ENCODE measurements around the gene MATR3.

The MATR3 gene

DNA sequence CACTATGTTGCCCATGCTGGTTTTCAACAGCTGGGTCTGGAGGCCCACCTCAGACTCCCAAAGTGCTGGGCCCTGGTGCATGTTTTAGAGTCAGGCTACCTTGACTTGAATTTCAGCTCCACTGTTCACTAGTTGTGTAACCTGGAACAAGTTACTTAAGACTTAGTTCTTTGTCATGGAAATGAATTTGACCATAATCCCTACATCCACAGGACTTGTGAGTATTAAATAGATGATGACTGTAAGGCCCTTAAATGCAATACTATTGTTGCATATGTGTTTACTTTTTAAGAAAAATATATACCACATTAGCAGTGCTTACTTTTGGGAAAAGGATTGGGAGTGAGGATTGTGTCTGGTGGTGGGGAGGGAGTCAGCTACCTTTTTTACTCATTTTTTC lies 64.5 kb downstream of the MATR3 start:
- no peak for TF ChIP-seq EZH2phosphoT487 (conservative IDR thresholded peaks at IDR 0.05; ENCODE audit: low read length)
- TF ChIP-seq, protein P1, sequence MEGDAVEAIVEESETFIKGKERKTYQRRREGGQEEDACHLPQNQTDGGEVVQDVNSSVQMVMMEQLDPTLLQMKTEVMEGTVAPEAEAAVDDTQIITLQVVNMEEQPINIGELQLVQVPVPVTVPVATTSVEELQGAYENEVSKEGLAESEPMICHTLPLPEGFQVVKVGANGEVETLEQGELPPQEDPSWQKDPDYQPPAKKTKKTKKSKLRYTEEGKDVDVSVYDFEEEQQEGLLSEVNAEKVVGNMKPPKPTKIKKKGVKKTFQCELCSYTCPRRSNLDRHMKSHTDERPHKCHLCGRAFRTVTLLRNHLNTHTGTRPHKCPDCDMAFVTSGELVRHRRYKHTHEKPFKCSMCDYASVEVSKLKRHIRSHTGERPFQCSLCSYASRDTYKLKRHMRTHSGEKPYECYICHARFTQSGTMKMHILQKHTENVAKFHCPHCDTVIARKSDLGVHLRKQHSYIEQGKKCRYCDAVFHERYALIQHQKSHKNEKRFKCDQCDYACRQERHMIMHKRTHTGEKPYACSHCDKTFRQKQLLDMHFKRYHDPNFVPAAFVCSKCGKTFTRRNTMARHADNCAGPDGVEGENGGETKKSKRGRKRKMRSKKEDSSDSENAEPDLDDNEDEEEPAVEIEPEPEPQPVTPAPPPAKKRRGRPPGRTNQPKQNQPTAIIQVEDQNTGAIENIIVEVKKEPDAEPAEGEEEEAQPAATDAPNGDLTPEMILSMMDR (IDR thresholded peaks at IDR 0.05; ENCODE audit: insufficient read depth, low read length, poor library complexity, severe bottlenecking): no peak
- Histone ChIP-seq H4K20me1 (ENCODE audit: low read depth, low read length) (0 out of 2 replicates have a peak, but pooled peaks cover 4% of the 10 kb centered on the region), H3K36me3 (ENCODE audit: low read length) (no peaks in the 10 kb centered on the region)

DNA sequence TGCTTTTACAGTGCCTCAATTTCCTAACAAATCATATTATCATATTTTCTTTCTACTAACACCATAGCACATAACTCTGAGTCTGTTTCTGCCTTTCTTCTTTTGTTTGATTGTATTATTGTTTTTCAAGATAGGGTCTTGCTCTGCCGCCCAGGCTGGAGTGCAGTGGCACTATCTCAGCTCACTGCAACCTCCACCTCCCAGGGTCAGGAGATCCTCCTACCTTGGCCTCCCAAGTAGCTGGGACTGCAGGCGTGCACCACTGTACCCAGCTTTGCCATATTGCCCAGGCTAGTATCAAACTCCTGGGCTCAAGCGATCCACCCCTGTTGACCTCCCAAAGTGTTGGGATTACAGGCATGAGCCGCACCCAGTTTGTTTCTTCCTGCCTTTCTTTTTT lies 66.8 kb downstream of the MATR3 start:
- Histone ChIP-seq H3K79me2 (ENCODE audit: insufficient read depth, low read length) (peaks cover 64% of the 10 kb centered on the region), H3K9me3 (ENCODE audit: insufficient read depth, low read length) (no peaks in the 10 kb centered on the region)

More for the DNA sequence above, 64.5 kb downstream of the MATR3 start:
- no peaks in the 10 kb centered on the region for H3K27me3 ChIP-seq (ENCODE audit: low read length)
- H2AFZ ChIP-seq (ENCODE audit: low read depth, low read length, severe bottlenecking): no peak overlapping the region
- no peaks in the 10 kb centered on the region for H3K9me3 ChIP-seq (ENCODE audit: insufficient read depth, low read length)
- no peaks in the 10 kb centered on the region for H3F3A ChIP-seq (ENCODE audit: insufficient read depth)
- no peak overlapping the region for H3K4me2 ChIP-seq (ENCODE audit: low read depth, low read length, poor library complexity, severe bottlenecking)
- no peaks in the 10 kb centered on the region for H3K9me2 ChIP-seq (replicated peaks; ENCODE audit: insufficient read depth, low read length)
- no peak overlapping the region for H3K27ac ChIP-seq (ENCODE audit: low read depth, low read length)
- no peak overlapping the region for H3K4me3 ChIP-seq (ENCODE audit: insufficient read depth, low read length, poor library complexity, severe bottlenecking)
- H3K79me2 ChIP-seq (ENCODE audit: insufficient read depth, low read length): peaks cover 87% of the 10 kb centered on the region
- H3K9ac ChIP-seq (ENCODE audit: low read length): no peak overlapping the region

DNA sequence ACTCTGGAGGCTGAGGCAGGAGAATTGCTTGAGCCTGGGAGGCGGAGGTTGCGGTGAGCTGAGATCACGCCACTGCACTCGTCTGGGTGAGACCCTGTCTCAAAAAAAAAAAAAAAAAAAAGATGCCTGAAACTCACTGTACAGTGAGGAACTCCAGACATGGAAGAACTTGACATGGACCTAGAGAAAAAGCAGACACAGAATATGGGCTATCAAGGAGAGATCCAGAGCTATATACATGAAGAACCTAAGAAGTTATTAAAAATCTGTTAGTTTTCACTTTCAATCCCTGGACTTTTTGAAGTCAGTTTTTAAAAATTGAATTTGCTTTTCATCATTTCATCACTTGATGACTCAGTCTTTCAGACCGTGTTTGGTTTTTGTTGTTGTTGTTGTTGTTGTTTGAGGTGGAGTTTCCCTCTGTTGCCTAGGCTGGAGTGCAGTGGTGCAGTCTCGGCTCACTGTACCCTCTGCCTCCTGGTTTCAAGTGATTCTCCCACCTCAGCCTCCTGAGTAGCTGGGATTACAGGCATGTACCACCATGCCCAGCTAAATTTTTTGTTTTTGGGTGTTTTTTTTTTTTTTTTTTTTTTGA lies 68.4 kb downstream of the MATR3 start:
- Histone ChIP-seq H3F3A (ENCODE audit: insufficient read depth) (0 out of 2 replicates have a peak, but pooled peaks cover 11% of the 10 kb centered on the region), H3K9me2 (replicated peaks; ENCODE audit: insufficient read depth, low read length) (no peaks in the 10 kb centered on the region), H3K27ac (ENCODE audit: low read depth, low read length) (no peak overlapping the region), H3K4me3 (ENCODE audit: insufficient read depth, low read length, poor library complexity, severe bottlenecking) (no peak overlapping the region), H3K27me3 (ENCODE audit: low read length) (no peaks in the 10 kb centered on the region), H3K4me2 (ENCODE audit: low read depth, low read length, poor library complexity, severe bottlenecking) (no peak overlapping the region), H3K79me2 (ENCODE audit: insufficient read depth, low read length) (peaks cover 49% of the 10 kb centered on the region), H2AFZ (ENCODE audit: low read depth, low read length, severe bottlenecking) (no peak overlapping the region), H3K36me3 (ENCODE audit: low read length) (peaks cover 9% of the 10 kb centered on the region; the same call in 1 of the 2 replicates), H3K9me3 (ENCODE audit: insufficient read depth, low read length) (no peaks in the 10 kb centered on the region), H4K20me1 (ENCODE audit: low read depth, low read length) (no peaks in the 10 kb centered on the region), H3K9ac (ENCODE audit: low read length) (no peak overlapping the region)
- no peak for TF ChIP-seq EZH2phosphoT487 (conservative IDR thresholded peaks at IDR 0.05; ENCODE audit: low read length)
- TF ChIP-seq, protein P1 (IDR thresholded peaks at IDR 0.05; ENCODE audit: insufficient read depth, low read length, poor library complexity, severe bottlenecking): no peak

More for the DNA sequence above, 66.8 kb downstream of the MATR3 start:
- Histone ChIP-seq H3K9me2 (replicated peaks; ENCODE audit: insufficient read depth, low read length) (no peaks in the 10 kb centered on the region), H3K27ac (ENCODE audit: low read depth, low read length) (no peak overlapping the region), H4K20me1 (ENCODE audit: low read depth, low read length) (no peaks in the 10 kb centered on the region), H3K4me3 (ENCODE audit: insufficient read depth, low read length, poor library complexity, severe bottlenecking) (no peak overlapping the region), H3F3A (ENCODE audit: insufficient read depth) (0 out of 2 replicates have a peak, but pooled peaks cover 7% of the 10 kb centered on the region), H3K27me3 (ENCODE audit: low read length) (no peaks in the 10 kb centered on the region), H3K9ac (ENCODE audit: low read length) (no peak overlapping the region), H3K4me2 (ENCODE audit: low read depth, low read length, poor library complexity, severe bottlenecking) (no peak overlapping the region), H3K36me3 (ENCODE audit: low read length) (peaks cover 9% of the 10 kb centered on the region; the same call in 1 of the 2 replicates), H2AFZ (ENCODE audit: low read depth, low read length, severe bottlenecking) (no peak overlapping the region)
- TF ChIP-seq, protein P1 (IDR thresholded peaks at IDR 0.05; ENCODE audit: insufficient read depth, low read length, poor library complexity, severe bottlenecking): no peak
- no peak for TF ChIP-seq EZH2phosphoT487 (conservative IDR thresholded peaks at IDR 0.05; ENCODE audit: low read length)
